ENCODE data around the gene ZBTB43. TPM values are rescaled to one million over a fixed set of nuclear protein-coding genes. Genes with fewer than 3 reads are reported as not detected.
"Not testable (repeated sequence)": the region's sequence is repeated elsewhere in the genome, so short reads cannot be mapped to it uniquely, and the experiment has no call there.

The ZBTB43 gene
- total RNA-seq, 1 donor from 2014 or later = 2.4 TPM

GRCh38 chr9:126804198-126804695, 593 bp upstream of the ZBTB43 start:
- Histone ChIP-seq H3K9me3 (no peaks in the 10 kb centered on the region), H3K27me3 (no peaks in the 10 kb centered on the region), H3K4me3 (peak overlapping the region; percentile 89 to 97), H3K36me3 (peaks cover 0 to 3% of the 10 kb centered on the region in 2 donors), H3K4me1 (peaks cover 10 to 13% of the 10 kb centered on the region in 2 donors), H3K27ac (peak overlapping the region; percentile 76 to 80)
- intact Hi-C loops (cut with DNase I) = loop anchor here (2.0 to 10.0 kb wide), 2 partner anchors 57 to 479 kb away; partner anchors contain the start of genes MVB12B and ZBTB34
- TF ChIP-seq, protein P1, sequence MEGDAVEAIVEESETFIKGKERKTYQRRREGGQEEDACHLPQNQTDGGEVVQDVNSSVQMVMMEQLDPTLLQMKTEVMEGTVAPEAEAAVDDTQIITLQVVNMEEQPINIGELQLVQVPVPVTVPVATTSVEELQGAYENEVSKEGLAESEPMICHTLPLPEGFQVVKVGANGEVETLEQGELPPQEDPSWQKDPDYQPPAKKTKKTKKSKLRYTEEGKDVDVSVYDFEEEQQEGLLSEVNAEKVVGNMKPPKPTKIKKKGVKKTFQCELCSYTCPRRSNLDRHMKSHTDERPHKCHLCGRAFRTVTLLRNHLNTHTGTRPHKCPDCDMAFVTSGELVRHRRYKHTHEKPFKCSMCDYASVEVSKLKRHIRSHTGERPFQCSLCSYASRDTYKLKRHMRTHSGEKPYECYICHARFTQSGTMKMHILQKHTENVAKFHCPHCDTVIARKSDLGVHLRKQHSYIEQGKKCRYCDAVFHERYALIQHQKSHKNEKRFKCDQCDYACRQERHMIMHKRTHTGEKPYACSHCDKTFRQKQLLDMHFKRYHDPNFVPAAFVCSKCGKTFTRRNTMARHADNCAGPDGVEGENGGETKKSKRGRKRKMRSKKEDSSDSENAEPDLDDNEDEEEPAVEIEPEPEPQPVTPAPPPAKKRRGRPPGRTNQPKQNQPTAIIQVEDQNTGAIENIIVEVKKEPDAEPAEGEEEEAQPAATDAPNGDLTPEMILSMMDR (IDR thresholded peaks at IDR 0.05) = no peak
- DNase-seq (ENCODE audit: low spot score in 2 of 2) = no peak

GRCh38 chr9:126805554-126806262, 868 bp downstream of the ZBTB43 start:
- no peaks in the 10 kb centered on the region for H3K9me3 ChIP-seq
- H3K27ac ChIP-seq = peak overlapping the region; percentile 76 to 80
- H3K27me3 ChIP-seq = no peaks in the 10 kb centered on the region
- intact Hi-C loops (cut with DNase I) = loop anchor here (2.0 to 10.0 kb wide), 2 partner anchors 55 to 481 kb away; partner anchors contain the start of genes MVB12B and ZBTB34
- peak overlapping the region; percentile 89 to 97 for H3K4me3 ChIP-seq
- TF ChIP-seq, protein P1 (IDR thresholded peaks at IDR 0.05) = no peak
- H3K4me1 ChIP-seq = peaks cover 10 to 13% of the 10 kb centered on the region in 2 donors
- DNase-seq (ENCODE audit: low spot score in 2 of 2) = peak; percentile 56 to 78
- H3K36me3 ChIP-seq = peaks cover 10 to 15% of the 10 kb centered on the region in 2 donors

DNA sequence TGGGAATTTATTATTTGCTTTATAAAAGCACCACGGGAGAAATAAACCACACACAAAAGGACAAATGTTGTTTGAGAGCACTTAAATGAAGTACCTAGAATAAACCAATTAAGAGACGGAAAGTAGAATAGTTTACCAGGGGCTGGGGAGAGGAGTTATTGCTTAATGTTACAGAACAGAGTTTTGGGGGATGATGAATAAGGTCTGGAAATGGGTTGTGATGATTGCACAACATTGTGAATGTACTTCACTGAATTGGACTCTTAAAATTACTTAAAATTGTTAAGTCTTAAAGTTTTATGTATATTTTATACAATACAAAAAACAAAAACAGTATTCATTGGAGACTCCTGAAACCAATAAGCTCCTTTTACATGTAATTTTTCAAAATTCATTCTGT, 1.5 kb downstream of the ZBTB43 start:
- Histone ChIP-seq H3K4me1 (peaks cover 10 to 13% of the 10 kb centered on the region in 2 donors), H3K27me3 (no peaks in the 10 kb centered on the region), H3K4me3 (peak overlapping the region; percentile 89 to 97), H3K27ac (peak overlapping the region in 1 of 2 donors; percentile 47), H3K9me3 (no peaks in the 10 kb centered on the region), H3K36me3 (peaks cover 15 to 21% of the 10 kb centered on the region in 2 donors)
- intact Hi-C loops (cut with DNase I) = loop anchor here (10.0 kb wide), 1 partner anchor 482 kb away; the partner anchor contains the start of gene MVB12B
- no peak for DNase-seq (ENCODE audit: low spot score in 2 of 2)
- TF ChIP-seq, protein P1 (IDR thresholded peaks at IDR 0.05) = no peak

DNA sequence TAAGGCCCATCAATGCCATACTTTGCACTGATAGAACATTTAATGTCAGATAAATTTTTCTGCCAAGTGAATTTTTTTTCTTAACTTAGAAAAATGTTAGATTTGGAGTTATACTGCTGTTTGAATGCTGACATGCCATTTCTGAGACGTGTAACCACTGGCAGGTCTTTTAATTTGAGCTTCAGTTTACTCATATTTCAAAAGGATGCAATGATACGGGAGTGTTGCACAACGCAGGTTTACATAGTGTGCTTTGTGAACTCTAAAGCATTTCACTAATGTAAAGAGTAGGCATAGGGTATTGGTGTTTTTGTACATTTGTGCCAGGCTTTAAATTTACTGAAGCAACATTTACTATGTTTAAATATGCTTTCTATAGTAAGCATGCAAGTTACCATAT, 4.2 kb downstream of the ZBTB43 start:
- no peak overlapping the region for H3K4me3 ChIP-seq
- no peak overlapping the region for H3K27ac ChIP-seq
- no peaks in the 10 kb centered on the region for H3K27me3 ChIP-seq
- H3K36me3 ChIP-seq = peaks cover 28 to 29% of the 10 kb centered on the region in 2 donors
- DNase-seq (ENCODE audit: low spot score in 2 of 2) = no peak
- TF ChIP-seq, protein P1 (IDR thresholded peaks at IDR 0.05) = no peak
- intact Hi-C loops (cut with DNase I) = loop anchor here (10.0 kb wide), 1 partner anchor 484 kb away; the partner anchor contains the start of gene MVB12B
- H3K4me1 ChIP-seq = peaks cover 10 to 13% of the 10 kb centered on the region in 2 donors
- peaks cover 0 to 1% of the 10 kb centered on the region in 2 donors for H3K9me3 ChIP-seq

GRCh38 chr9:126810221-126810620, 5.4 kb downstream of the ZBTB43 start:
- H3K9me3 ChIP-seq; H3K4me3 ChIP-seq; DNase-seq (ENCODE audit: low spot score in 2 of 2); H3K27me3 ChIP-seq; intact Hi-C loops (cut with DNase I); H3K27ac ChIP-seq: not testable (repeated sequence)
- peaks cover 10 to 13% of the 10 kb centered on the region in 2 donors for H3K4me1 ChIP-seq
- peaks cover 30 to 35% of the 10 kb centered on the region in 2 donors for H3K36me3 ChIP-seq

- Histone ChIP-seq H3K4me3 (no peak overlapping the region), H3K9me3 (peaks cover 8 to 11% of the 10 kb centered on the region in 2 donors), H3K27me3 (no peaks in the 10 kb centered on the region), H3K4me1 (no peaks in the 10 kb centered on the region), H3K36me3 (peaks cover 36 to 49% of the 10 kb centered on the region in 2 donors), H3K27ac (no peak overlapping the region)
- TF ChIP-seq, protein P1 (IDR thresholded peaks at IDR 0.05) = no peak
- intact Hi-C loops (cut with DNase I) = no loop called here
- peak in 1 of 2 donors; percentile 42 for DNase-seq (ENCODE audit: low spot score in 2 of 2)
Observed at GRCh38 chr9:126813072-126813471, 8.2 kb downstream of the ZBTB43 start.

Data from ascending aorta (tissue), 2 donors.